WTC11 (cell line): Measurements from ENCODE around the gene ENPP6. TPM values are rescaled to one million over a fixed set of nuclear protein-coding genes. Genes with fewer than 3 reads are reported as not detected.
"Not testable (repeated sequence)": the region's sequence is repeated elsewhere in the genome, so short reads cannot be mapped to it uniquely, and the experiment has no call there.

Source experiments
- ATAC-seq: fragments of 200-7000 bp; cut with Tn5 transposase; 2 replicates; pipeline ENCODE4 v1.10.0; 2021; ENCODE audit warnings: mild to moderate bottlenecking, moderate library complexity
- CTCF ChIA-PET: fragments of 300-600 bp; sonication (Branson Sonifier 250); formaldehyde crosslinking; loops from one replicate; lab custom pipeline; 2021; ENCODE audit warnings: antibody characterized with exemption; lab: Charles Lee
- POLR2A ChIA-PET: fragments of 350-600 bp; sonication (Branson Sonifier 250); formaldehyde crosslinking; loops from one replicate; lab custom pipeline; 2021; ENCODE audit warnings: antibody characterized with exemption; lab: Charles Lee
- DNase-seq: peaks from one replicate; pipeline ENCODE4 v3.0.0; 2021; ENCODE audit warnings: low spot score
- H3K27ac Mint-ChIP-seq: 2 replicates; pipeline ENCODE4 v1.8.0; 2021; ENCODE audit warnings: mixed read lengths
- H3K27me3 Mint-ChIP-seq: 2 replicates; pipeline ENCODE4 v1.8.0; 2021; ENCODE audit warnings: low read depth, mild to moderate bottlenecking, moderate library complexity, mixed read lengths
- H3K36me3 Mint-ChIP-seq: 2 replicates; pipeline ENCODE4 v1.8.0; 2021; ENCODE audit warnings: mixed read lengths
- H3K4me1 Mint-ChIP-seq: 2 replicates; pipeline ENCODE4 v1.8.0; 2022; ENCODE audit warnings: mixed read lengths
- H3K4me3 Mint-ChIP-seq: 2 replicates; pipeline ENCODE4 v1.8.0; 2021; ENCODE audit warnings: mild to moderate bottlenecking, moderate library complexity, mixed read lengths
- H3K9me3 Mint-ChIP-seq: 2 replicates; pipeline ENCODE4 v1.8.0; 2021; ENCODE audit warnings: mixed read lengths
- ATF2 ChIP-seq: sonication (generic); formaldehyde crosslinking; IDR thresholded peaks from 2 replicates; pipeline ENCODE4 v1.8.1; 2022; ENCODE audit warnings: low read depth, missing genetic modification reagents, borderline replicate concordance
- ESRRA ChIP-seq: sonication (generic); formaldehyde crosslinking; IDR thresholded peaks from 2 replicates; pipeline ENCODE4 v1.8.1; 2022; ENCODE audit warnings: mild to moderate bottlenecking, missing genetic modification reagents, borderline replicate concordance
- FOXJ3 ChIP-seq: sonication (generic); formaldehyde crosslinking; IDR thresholded peaks from 2 replicates; pipeline ENCODE4 v1.9.0; 2021; ENCODE audit warnings: missing genetic modification reagents, mild to moderate bottlenecking, borderline replicate concordance
- FOXP1 ChIP-seq: sonication (generic); formaldehyde crosslinking; IDR thresholded peaks from 2 replicates; pipeline ENCODE4 v1.8.0; 2022; ENCODE audit warnings: missing genetic modification reagents, mild to moderate bottlenecking, moderate library complexity, borderline replicate concordance
- GRHL2 ChIP-seq: fragments of 250-450 bp; sonication (Bioruptor Pico); IDR thresholded peaks from 2 replicates; pipeline ENCODE4 v1.8.0; 2022; ENCODE audit warnings: mild to moderate bottlenecking, moderate library complexity; ENCODE audit not compliant: insufficient replicate concordance, severe bottlenecking
- JAZF1 ChIP-seq: fragments of 250-450 bp; sonication (Bioruptor Pico); IDR thresholded peaks from 2 replicates; pipeline ENCODE4 v1.9.0; 2021; ENCODE audit warnings: moderate library complexity, mild to moderate bottlenecking, inconsistent platforms
- JUN ChIP-seq: sonication (generic); formaldehyde crosslinking; IDR thresholded peaks from 2 replicates; pipeline ENCODE4 v1.8.0; 2023; ENCODE audit warnings: mild to moderate bottlenecking, missing genetic modification reagents
- MAX ChIP-seq: sonication (generic); formaldehyde crosslinking; IDR thresholded peaks from 2 replicates; pipeline ENCODE4 v1.8.0; 2022; ENCODE audit warnings: mild to moderate bottlenecking, missing genetic modification reagents
- MYBL2 ChIP-seq: sonication (generic); formaldehyde crosslinking; IDR thresholded peaks from 2 replicates; pipeline ENCODE4 v1.8.1; 2023; ENCODE audit warnings: mild to moderate bottlenecking, moderate library complexity, missing genetic modification reagents
- NR1H2 ChIP-seq: sonication (generic); formaldehyde crosslinking; IDR thresholded peaks from 2 replicates; pipeline ENCODE4 v1.9.0; 2021; ENCODE audit warnings: mild to moderate bottlenecking, moderate library complexity, missing genetic modification reagents
- NR2C2 ChIP-seq: sonication (generic); formaldehyde crosslinking; IDR thresholded peaks from 2 replicates; pipeline ENCODE4 v1.8.0; 2022; ENCODE audit warnings: mild to moderate bottlenecking, missing genetic modification reagents
- OVOL2 ChIP-seq: fragments of 250-450 bp; sonication (Bioruptor Pico); IDR thresholded peaks from 2 replicates; pipeline ENCODE4 v1.9.0; 2021; ENCODE audit warnings: mild to moderate bottlenecking, borderline replicate concordance
- PRRX2 ChIP-seq: fragments of 250-450 bp; sonication (Bioruptor Pico); IDR thresholded peaks from 2 replicates; pipeline ENCODE4 v1.8.0; 2021; ENCODE audit warnings: mild to moderate bottlenecking
- RELA ChIP-seq: sonication (generic); formaldehyde crosslinking; IDR thresholded peaks from 2 replicates; pipeline ENCODE4 v1.8.1; 2022; ENCODE audit warnings: missing genetic modification reagents, mild to moderate bottlenecking, borderline replicate concordance
- ZNF232 ChIP-seq: sonication (generic); formaldehyde crosslinking; IDR thresholded peaks from 2 replicates; pipeline ENCODE4 v1.8.0; 2022; ENCODE audit warnings: mild to moderate bottlenecking, missing genetic modification reagents
- ZNF263 ChIP-seq: sonication (generic); formaldehyde crosslinking; IDR thresholded peaks from 2 replicates; pipeline ENCODE4 v1.8.1; 2022; ENCODE audit warnings: low read depth, mild to moderate bottlenecking, moderate library complexity, missing genetic modification reagents
- ZNF317 ChIP-seq: sonication (generic); formaldehyde crosslinking; IDR thresholded peaks from 2 replicates; pipeline ENCODE4 v1.8.1; 2023; ENCODE audit warnings: low read depth, mild to moderate bottlenecking, moderate library complexity, missing genetic modification reagents, borderline replicate concordance
- ZNF423 ChIP-seq: fragments of 250-450 bp; sonication (Bioruptor Pico); IDR thresholded peaks from 2 replicates; pipeline ENCODE4 v2.1.2; 2022; ENCODE audit warnings: mild to moderate bottlenecking, moderate library complexity
- total RNA-seq: library from RNA; stranded (reverse); gene quantifications from 3 replicates; pipeline ENCODE4 v1.2.3, GENCODE V29; 2021
- TF ChIP-seq, protein P1 (sequence below): sonication (generic); formaldehyde crosslinking; IDR thresholded peaks from 2 replicates; pipeline ENCODE4 v1.8.1; 2023; ENCODE audit warnings: mild to moderate bottlenecking, missing genetic modification reagents, moderate library complexity

Gene ENPP6
- total RNA-seq, 1 experiment from 2014 or later: 0.09 TPM

GRCh38 chr4:184215709-184216328, 1.9 kb downstream of the ENPP6 start:
- DNase-seq: no peak
- Mint-ChIP-seq H3K9me3 (peaks cover 6% of the 10 kb centered on the region), H3K4me3 (no peak overlapping the region), H3K36me3 (peaks cover 5% of the 10 kb centered on the region), H3K4me1 (peaks cover 15% of the 10 kb centered on the region), H3K27me3 (peaks cover 2% of the 10 kb centered on the region; the same call in 1 of the 2 replicates), H3K27ac (no peak overlapping the region)
- ChIA-PET CTCF (no interaction called here), POLR2A (no interaction called here)
- ATAC-seq: no peak
- TF ChIP-seq JUN (CRISPR knock-in tag) (no peak), ATF2 (CRISPR knock-in tag) (no peak), ZNF423 (CRISPR knock-in tag) (no peak), OVOL2 (CRISPR knock-in tag) (no peak), JAZF1 (CRISPR knock-in tag) (no peak), FOXP1 (no peak)
- TF ChIP-seq, protein P1, sequence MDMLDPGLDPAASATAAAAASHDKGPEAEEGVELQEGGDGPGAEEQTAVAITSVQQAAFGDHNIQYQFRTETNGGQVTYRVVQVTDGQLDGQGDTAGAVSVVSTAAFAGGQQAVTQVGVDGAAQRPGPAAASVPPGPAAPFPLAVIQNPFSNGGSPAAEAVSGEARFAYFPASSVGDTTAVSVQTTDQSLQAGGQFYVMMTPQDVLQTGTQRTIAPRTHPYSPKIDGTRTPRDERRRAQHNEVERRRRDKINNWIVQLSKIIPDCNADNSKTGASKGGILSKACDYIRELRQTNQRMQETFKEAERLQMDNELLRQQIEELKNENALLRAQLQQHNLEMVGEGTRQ (CRISPR knock-in tag): no peak

- ChIA-PET CTCF (no interaction called here), POLR2A (no interaction called here)
- peaks cover 5% of the 10 kb centered on the region for H3K36me3 Mint-ChIP-seq
- peaks cover 6% of the 10 kb centered on the region for H3K9me3 Mint-ChIP-seq
- H3K4me1 Mint-ChIP-seq: peaks cover 15% of the 10 kb centered on the region
- TF ChIP-seq MAX (CRISPR knock-in tag) (no peak), PRRX2 (CRISPR knock-in tag) (no peak), ZNF317 (no peak), MYBL2 (CRISPR knock-in tag) (no peak), ZNF263 (CRISPR knock-in tag) (no peak), ESRRA (CRISPR knock-in tag) (no peak), NR2C2 (no peak), RELA (no peak), ZNF232 (no peak), GRHL2 (CRISPR knock-in tag) (no peak), JAZF1 (CRISPR knock-in tag) (no peak), FOXJ3 (CRISPR knock-in tag) (no peak), NR1H2 (CRISPR knock-in tag) (no peak)
- DNase-seq (no peak), ATAC-seq (no peak)
- peaks cover 2% of the 10 kb centered on the region; the same call in 1 of the 2 replicates for H3K27me3 Mint-ChIP-seq
- no peak overlapping the region for H3K4me3 Mint-ChIP-seq
- H3K27ac Mint-ChIP-seq: no peak overlapping the region
Measured at GRCh38 chr4:184214931-184215330, 2.7 kb downstream of the ENPP6 start.

DNA sequence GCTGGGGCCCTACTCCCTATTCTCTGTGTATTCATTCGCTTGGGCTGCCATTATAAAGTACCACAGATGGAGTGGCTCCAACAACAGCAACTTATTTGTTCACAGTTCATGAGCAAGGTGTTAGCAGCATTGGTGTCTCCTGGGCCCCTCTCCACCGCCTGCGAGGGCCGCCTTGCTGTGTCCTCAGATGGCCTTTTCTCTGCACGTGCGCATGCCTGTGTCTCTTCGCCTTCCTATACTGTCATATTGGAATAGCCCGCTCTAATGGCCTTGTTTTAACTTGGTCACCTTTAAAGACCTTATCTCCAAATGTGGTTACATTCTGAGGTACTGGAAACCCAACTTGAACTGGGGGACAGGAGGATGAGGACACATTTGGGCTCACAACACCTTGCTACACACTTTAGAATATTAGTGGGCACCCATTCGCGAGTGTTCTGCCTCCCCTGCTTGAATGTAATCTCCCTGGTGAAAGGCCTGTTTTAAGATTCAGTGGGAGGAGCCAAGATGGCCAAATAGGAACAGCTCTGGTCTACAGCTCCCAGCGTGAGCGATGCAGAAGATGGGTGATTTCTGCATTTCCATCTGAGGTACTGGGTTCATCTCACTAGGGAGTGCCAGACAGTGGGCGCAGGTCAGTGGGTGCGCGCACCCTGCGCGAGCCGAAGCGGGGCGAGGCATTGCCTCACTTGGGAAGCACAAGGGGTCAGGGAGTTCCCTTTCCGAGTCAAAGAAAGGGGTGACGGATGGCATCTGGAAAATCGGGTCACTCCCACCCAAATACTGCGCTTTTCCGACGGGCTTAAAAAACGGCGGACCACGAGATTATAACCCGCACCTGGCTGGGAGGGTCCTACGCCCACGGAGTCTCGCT, 9.7 kb downstream of the ENPP6 start:
- DNase-seq, CTCF ChIA-PET, POLR2A ChIA-PET: not testable (repeated sequence)
- H3K9me3 Mint-ChIP-seq: peaks cover 22% of the 10 kb centered on the region
- ATAC-seq: peak; percentile 60
- peaks cover 19% of the 10 kb centered on the region for H3K4me1 Mint-ChIP-seq
- H3K27me3 Mint-ChIP-seq: peaks cover 16% of the 10 kb centered on the region
- H3K36me3 Mint-ChIP-seq: peaks cover 19% of the 10 kb centered on the region
- H3K27ac Mint-ChIP-seq: peak overlapping the region; percentile 96
- H3K4me3 Mint-ChIP-seq: peak overlapping the region; percentile 75
